ENCODE data around the gene PPFIA2. TPM values are rescaled to one million over a fixed set of nuclear protein-coding genes. Genes with fewer than 3 reads are reported as not detected.

The PPFIA2 gene
- total and polyA plus RNA-seq, 9 of the 15 experiments (the other 6 are each of a cell fraction or from before 2014, with no cell fraction given), result not detected

DNA sequence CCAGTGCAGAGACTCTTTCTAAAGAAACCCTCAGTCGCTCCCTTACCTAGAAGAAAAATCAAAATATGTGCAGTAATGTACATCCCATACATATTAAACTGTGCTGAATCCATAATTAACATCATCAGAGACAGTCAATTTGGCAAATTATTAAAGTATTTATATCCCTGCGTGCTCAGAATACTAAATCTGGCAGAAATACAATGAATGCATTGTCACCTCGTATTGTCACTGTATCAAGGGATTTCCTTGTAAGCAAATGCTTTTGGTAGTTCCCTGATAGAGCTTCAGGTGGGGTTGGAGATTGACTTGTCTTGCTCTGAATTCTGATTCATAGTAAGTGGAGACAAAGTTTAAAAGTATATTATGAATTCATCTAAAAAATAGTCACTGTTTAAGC is 319.1 kb downstream of the PPFIA2 start:
- FAIRE-seq (no peak), ATAC-seq (no peak)
- H3K27ac ChIP-seq (ENCODE audit: extremely low read depth, low read depth, low read length), result no peak overlapping the region

More for the DNA sequence above, 319.1 kb downstream of the PPFIA2 start:
- 0% methylated on average over 3 of the region's 3 CpGs for WGBS (ENCODE audit: insufficient coverage, low coverage, missing lambda C conversion rate)
- intact Hi-C loops (cut with micrococcal nuclease) (no loop called here), in situ Hi-C loops (cut with MboI) (no loop called here)
- DNase-seq (ENCODE audit: extremely low read depth in 1 of 4, low spot score in 3 of 4), result no peak
- Histone ChIP-seq H3K4me3 (no peak overlapping the region), H4K20me1 (replicated peaks; ENCODE audit: control insufficient read depth, insufficient read depth, low read length) (no peaks in the 10 kb centered on the region), H3K4me2 (ENCODE audit: insufficient read depth, low read length) (no peak overlapping the region), H2AFZ (ENCODE audit: low read depth, low read length) (no peak overlapping the region), H3K9ac (ENCODE audit: insufficient read depth in 1 of 2, low read depth in 2 of 2, low read length in 2 of 2) (no peak overlapping the region), H3K79me2 (ENCODE audit: control insufficient read depth, insufficient read depth, low read length) (no peaks in the 10 kb centered on the region), H3K36me3 (ENCODE audit: control insufficient read depth, insufficient read depth, low read length) (no peaks in the 10 kb centered on the region), H3K9me1 (ENCODE audit: control insufficient read depth, insufficient read depth, low read length) (no peaks in the 10 kb centered on the region), H3K9me3 (replicated peaks; ENCODE audit: control insufficient read depth, insufficient read depth, low read depth, low read length) (no peaks in the 10 kb centered on the region), H3K27me3 (ENCODE audit: control insufficient read depth in 2 of 2, insufficient read depth in 2 of 2, low read length in 2 of 2) (no peaks in the 10 kb centered on the region), H3K4me1 (replicated peaks in 1 of 2; ENCODE audit: control insufficient read depth in 2 of 2, insufficient read depth in 2 of 2, low read length in 2 of 2) (no peaks in the 10 kb centered on the region)
- TF ChIP-seq STAT5A (IDR thresholded peaks at IDR 0.05; ENCODE audit: borderline replicate concordance, low read length) (no peak), ZNF354B (CRISPR knock-in tag; IDR thresholded peaks at IDR 0.05) (no peak), NR2F6 (CRISPR knock-in tag; IDR thresholded peaks at IDR 0.05) (no peak), ZNF780A (CRISPR knock-in tag; IDR thresholded peaks at IDR 0.05) (no peak), SMARCC2 (IDR thresholded peaks at IDR 0.05; ENCODE audit: low read depth) (no peak), NR2C2 (CRISPR knock-in tag; IDR thresholded peaks at IDR 0.05) (no peak), NR2C2 (tag; IDR thresholded peaks at IDR 0.05) (no peak), NR3C1 (CRISPR knock-in tag; IDR thresholded peaks at IDR 0.05) (no peak), ARID2 (IDR thresholded peaks at IDR 0.05) (no peak), ZNF184 (CRISPR knock-in tag; IDR thresholded peaks at IDR 0.05) (no peak), ZNF589 (CRISPR knock-in tag; IDR thresholded peaks at IDR 0.05; ENCODE audit: low read depth) (no peak), HDAC8 (tag; IDR thresholded peaks at IDR 0.05) (no peak), ERF (CRISPR knock-in tag; IDR thresholded peaks at IDR 0.05) (no peak), SNIP1 (IDR thresholded peaks at IDR 0.05; ENCODE audit: low read depth) (no peak), BACH1 (tag; IDR thresholded peaks at IDR 0.05) (no peak), CAMTA2 (CRISPR knock-in tag; conservative IDR thresholded peaks at IDR 0.05) (no peak), ZNF146 (CRISPR knock-in tag; IDR thresholded peaks at IDR 0.05; ENCODE audit: unreplicated experiment) (no peak)
- TF ChIP-seq, protein P1, sequence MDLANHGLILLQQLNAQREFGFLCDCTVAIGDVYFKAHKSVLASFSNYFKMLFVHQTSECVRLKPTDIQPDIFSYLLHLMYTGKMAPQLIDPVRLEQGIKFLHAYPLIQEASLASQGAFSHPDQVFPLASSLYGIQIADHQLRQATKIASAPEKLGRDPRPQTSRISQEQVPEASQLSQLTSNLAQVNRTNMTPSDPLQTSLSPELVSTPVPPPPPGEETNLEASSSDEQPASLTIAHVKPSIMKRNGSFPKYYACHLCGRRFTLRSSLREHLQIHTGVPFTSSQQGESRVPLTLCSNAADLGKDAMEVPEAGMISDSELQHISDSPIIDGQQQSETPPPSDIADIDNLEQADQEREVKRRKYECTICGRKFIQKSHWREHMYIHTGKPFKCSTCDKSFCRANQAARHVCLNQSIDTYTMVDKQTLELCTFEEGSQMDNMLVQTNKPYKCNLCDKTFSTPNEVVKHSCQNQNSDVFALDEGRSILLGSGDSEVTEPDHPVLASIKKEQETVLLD (IDR thresholded peaks at IDR 0.05), result no peak
- BruUV-seq (replicated peaks), result no TSS peak
- CTCF ChIA-PET (ENCODE audit: low intra/inter-chr PET ratio), result no interaction called here
- POLR2A ChIA-PET, result no interaction called here
